GM12878 (cell line): ENCODE measurements around the gene RNU11. TPM values are rescaled to one million over a fixed set of nuclear protein-coding genes. Genes with fewer than 3 reads are reported as not detected.

Experiments used
- ATAC-seq: fragments of 200-7000 bp; cut with Tn5 transposase; 3 replicates; pipeline ENCODE4 v1.9.1; 2020; ENCODE audit warnings: mild to moderate bottlenecking, moderate library complexity
- BruUV-seq: library from RNA; stranded (reverse); fragments of 400-500 nt; replicated peaks from 2 replicates; lab custom pipeline; 2021; lab: Mats Ljungman, UMichigan
- CTCF ChIA-PET: fragments of 300-600 bp; sonication (Branson Sonifier 250); formaldehyde crosslinking; extraction: SDS; loops from one replicate; lab custom pipeline; 2021; ENCODE audit warnings: inconsistent platforms; lab: Yijun Ruan, JAX
- POLR2A ChIA-PET: fragments of 350-600 bp; formaldehyde crosslinking; extraction: SDS; loops from one replicate; lab custom pipeline; 2021; ENCODE audit warnings: inconsistent platforms; lab: Charles Lee
- RAD21 ChIA-PET: fragments of 300-600 bp; sonication (Branson Sonifier 250); formaldehyde crosslinking; loops from one replicate; lab custom pipeline; 2023; ENCODE audit warnings: antibody characterized with exemption; ENCODE audit not compliant: unreplicated experiment; lab: Charles Lee
- SMC1A ChIA-PET: fragments of 300-600 bp; sonication (Branson Sonifier 250); formaldehyde crosslinking; loops from one replicate; lab custom pipeline; 2023; ENCODE audit not compliant: unreplicated experiment, uncharacterized antibody; lab: Charles Lee
- DNase-seq: peaks from one replicate; pipeline ENCODE4 v3.0.0-alpha.2; 2011; ENCODE audit warnings: low read depth, low spot score
- FAIRE-seq: peaks from 3 replicates; lab custom pipeline; 2011; peaks lifted over from hg19 to GRCh38; lab: Jason Lieb, UNC
- H2AFZ ChIP-seq: 2 replicates; pipeline ENCODE4 v1.6.0; 2011; ENCODE audit warnings: low read depth, low read length, control low read depth; ENCODE audit not compliant: control insufficient read depth
- H3K27ac ChIP-seq: 2 replicates; pipeline ENCODE4 v1.5.1; 2011; ENCODE audit warnings: control low read depth; ENCODE audit not compliant: control insufficient read depth, insufficient read depth
- H3K27me3 ChIP-seq, 2 experiments: replicated peaks in 1 of 2; 2 replicates each; pipeline versions ENCODE4 v1.6.0 to v1.6.1; 2011; ENCODE audit warnings: low read length in 1 of 2; ENCODE audit not compliant: control insufficient read depth in 2 of 2, insufficient read depth in 2 of 2
- H3K36me3 ChIP-seq, 2 experiments: 2 replicates each; pipeline ENCODE4 v1.5.1; 2011; ENCODE audit warnings: low read length in 1 of 2; ENCODE audit not compliant: control insufficient read depth in 2 of 2, insufficient read depth in 2 of 2
- H3K4me1 ChIP-seq: 2 replicates; pipeline ENCODE4 v1.6.1; 2011; ENCODE audit warnings: mild to moderate bottlenecking, low read length, moderate library complexity, mixed read lengths; ENCODE audit not compliant: control insufficient read depth, insufficient read depth
- H3K4me2 ChIP-seq: 2 replicates; pipeline ENCODE4 v1.6.0; 2011; ENCODE audit warnings: control low read depth; ENCODE audit not compliant: control insufficient read depth, insufficient read depth
- H3K4me3 ChIP-seq: fragments of 200-600 bp; sonication (generic); 2 replicates; pipeline ENCODE4 v1.5.1; 2016
- H3K79me2 ChIP-seq: 2 replicates; pipeline ENCODE4 v1.6.0; 2011; ENCODE audit warnings: low read length; ENCODE audit not compliant: control insufficient read depth, insufficient read depth
- H3K9ac ChIP-seq: 2 replicates; pipeline ENCODE4 v1.8.0; 2011; ENCODE audit warnings: low read length, control low read depth, mixed read lengths; ENCODE audit not compliant: control insufficient read depth, insufficient read depth
- H3K9me3 ChIP-seq: replicated peaks from 3 replicates; pipeline ENCODE4 v1.5.1; 2011; ENCODE audit warnings: mild to moderate bottlenecking, low read length; ENCODE audit not compliant: control insufficient read depth, insufficient read depth
- H4K20me1 ChIP-seq: 2 replicates; pipeline ENCODE4 v1.6.0; 2011; ENCODE audit not compliant: control insufficient read depth, insufficient read depth
- ASH2L ChIP-seq: fragments of 300-600, 200-600 bp; sonication (generic); IDR thresholded peaks from 2 replicates; pipeline ENCODE4 v1.6.1; 2017; ENCODE audit warnings: low read depth, mild to moderate bottlenecking, borderline replicate concordance
- CBX3 ChIP-seq: fragments of 200-600 bp; sonication (generic); IDR thresholded peaks from 2 replicates; pipeline ENCODE4 v1.6.1; 2016; ENCODE audit warnings: low read depth, borderline replicate concordance
- CEBPZ ChIP-seq: fragments of 150-350 bp; IDR thresholded peaks from 2 replicates; pipeline ENCODE4 v1.6.1; 2016; ENCODE audit warnings: low read depth, low read length
- E4F1 ChIP-seq: fragments of 450-650 bp; IDR thresholded peaks from 2 replicates; pipeline ENCODE4 v1.6.1; 2018; ENCODE audit warnings: borderline replicate concordance, mild to moderate bottlenecking; ENCODE audit not compliant: partially characterized antibody
- EED ChIP-seq: sonication (generic); IDR thresholded peaks from 2 replicates; pipeline ENCODE4 v1.6.1; 2016; ENCODE audit warnings: antibody characterized with exemption, low read depth
- FOXK2 ChIP-seq: fragments of 450-650 bp; IDR thresholded peaks from 2 replicates; pipeline ENCODE4 v1.6.1; 2017; ENCODE audit warnings: mild to moderate bottlenecking, moderate library complexity
- FOXM1 ChIP-seq: IDR thresholded peaks from 2 replicates; pipeline ENCODE4 v1.6.1; 2012; ENCODE audit warnings: low read depth, mild to moderate bottlenecking, inconsistent platforms, low read length, moderate library complexity
- IKZF1 ChIP-seq: fragments of 450-650 bp; conservative IDR thresholded peaks from 2 replicates; pipeline ENCODE4 v1.6.1; 2017; ENCODE audit warnings: antibody characterized with exemption, mild to moderate bottlenecking
- JUNB ChIP-seq: IDR thresholded peaks from 2 replicates; pipeline ENCODE4 v1.6.1; 2016; ENCODE audit warnings: antibody characterized with exemption, mild to moderate bottlenecking
- MEF2B ChIP-seq: fragments of 450-650 bp; IDR thresholded peaks from 2 replicates; pipeline ENCODE4 v1.6.1; 2018; ENCODE audit warnings: mild to moderate bottlenecking, moderate library complexity; ENCODE audit not compliant: partially characterized antibody, poor library complexity, severe bottlenecking
- NFXL1 ChIP-seq: fragments of 450-650 bp; IDR thresholded peaks from 2 replicates; pipeline ENCODE4 v1.6.1; 2017; ENCODE audit warnings: antibody characterized with exemption, mild to moderate bottlenecking, borderline replicate concordance
- NFYB ChIP-seq: IDR thresholded peaks from 2 replicates; pipeline ENCODE4 v1.6.1; 2011; ENCODE audit warnings: low read depth, mild to moderate bottlenecking, low read length, improper control_type of control experiment, moderate library complexity; ENCODE audit not compliant: insufficient read depth
- NR2F1 ChIP-seq: fragments of 450-650 bp; conservative IDR thresholded peaks from 2 replicates; pipeline ENCODE4 v1.6.1; 2017; ENCODE audit warnings: mild to moderate bottlenecking
- PML ChIP-seq: IDR thresholded peaks from 2 replicates; pipeline ENCODE4 v1.6.1; 2012; ENCODE audit warnings: low read length, inconsistent platforms
- POU2F2 ChIP-seq: IDR thresholded peaks from 3 replicates; pipeline ENCODE4 v1.6.1; 2011; ENCODE audit warnings: low read depth, mild to moderate bottlenecking, low read length, borderline replicate concordance
- TCF7 ChIP-seq: IDR thresholded peaks from 2 replicates; pipeline ENCODE4 v1.6.1; 2014; ENCODE audit warnings: antibody characterized with exemption, borderline replicate concordance
- YBX1 ChIP-seq: fragments of 450-650 bp; IDR thresholded peaks from 2 replicates; pipeline ENCODE4 v1.6.1; 2016; ENCODE audit warnings: antibody characterized with exemption
- WGBS: methylation state at CpG from one replicate; pipeline ENCODE4 v1.1.6; 2016; ENCODE audit warnings: low lambda C conversion rate; ENCODE audit not compliant: insufficient replicate concordance, insufficient coverage; ENCODE audit errors: missing lambda C conversion rate; 5-methylcytosine and 5-hydroxymethylcytosine counted together
- in situ Hi-C: fragments of 300-500 bp; cut with MboI; formaldehyde crosslinking; loops from 9 replicates; pipeline ENCODE4 v1.14.3; 2018; ENCODE audit warnings: mixed read lengths
- intact Hi-C: fragments of 100-400 bp; cut with micrococcal nuclease; formaldehyde crosslinking; loops from one replicate; pipeline ENCODE4 v1.14.2; 2022; ENCODE audit not compliant: unreplicated experiment
- polyA plus RNA-seq, 11 experiments: library from polyadenylated mRNA; depleted of rRNA in 4 of 11; unstranded in 6 of 11; stranded (reverse) in 5 of 11; fragments of >200 nt; fragmentation: Nextera tagmentation in 4 of 11; fragmentation: Illumina TruSeq in 1 of 11; extraction: Ambion mirVana in 4 of 11; extraction: Trizol in 1 of 11; gene quantifications; 1 replicate in 1 of 11; 2 replicates in 10 of 11; pipeline versions ENCODE4 v1.2.1 to v1.2.3, GENCODE V29; 2011 to 2016; ENCODE audit warnings: inconsistent platforms in 2 of 11, missing spikeins in 2 of 11, low read depth in 1 of 11
- total RNA-seq, 4 experiments: library from RNA; depleted of rRNA in 3 of 4; stranded (reverse); fragments of >200 nt in 3 of 4; fragmentation: Illumina TruSeq in 1 of 4; extraction: Trizol in 1 of 4; gene quantifications; 2 replicates each; pipeline versions ENCODE4 v1.2.1 to v1.2.3, GENCODE V29; 2013 to 2021
- TF ChIP-seq, protein P1 (sequence below), 3 experiments: IDR thresholded peaks in 2 of 3; conservative IDR thresholded peaks in 1 of 3; 2 replicates each; pipeline ENCODE4 v1.5.1; 2011; ENCODE audit warnings: low read depth in 3 of 3, low read length in 3 of 3, mild to moderate bottlenecking in 3 of 3, control low read depth in 2 of 3, moderate library complexity in 2 of 3, inconsistent platforms in 1 of 3, mixed read lengths in 1 of 3; ENCODE audit not compliant: control insufficient read depth in 2 of 3, insufficient read depth in 1 of 3; ENCODE audit errors: extremely low read depth in 1 of 3

Gene RNU11
- total and polyA plus RNA-seq, 10 of the 15 experiments (the other 5 are each of a cell fraction or from before 2014, with no cell fraction given), result under 0.01 TPM; not detected in 9

DNA sequence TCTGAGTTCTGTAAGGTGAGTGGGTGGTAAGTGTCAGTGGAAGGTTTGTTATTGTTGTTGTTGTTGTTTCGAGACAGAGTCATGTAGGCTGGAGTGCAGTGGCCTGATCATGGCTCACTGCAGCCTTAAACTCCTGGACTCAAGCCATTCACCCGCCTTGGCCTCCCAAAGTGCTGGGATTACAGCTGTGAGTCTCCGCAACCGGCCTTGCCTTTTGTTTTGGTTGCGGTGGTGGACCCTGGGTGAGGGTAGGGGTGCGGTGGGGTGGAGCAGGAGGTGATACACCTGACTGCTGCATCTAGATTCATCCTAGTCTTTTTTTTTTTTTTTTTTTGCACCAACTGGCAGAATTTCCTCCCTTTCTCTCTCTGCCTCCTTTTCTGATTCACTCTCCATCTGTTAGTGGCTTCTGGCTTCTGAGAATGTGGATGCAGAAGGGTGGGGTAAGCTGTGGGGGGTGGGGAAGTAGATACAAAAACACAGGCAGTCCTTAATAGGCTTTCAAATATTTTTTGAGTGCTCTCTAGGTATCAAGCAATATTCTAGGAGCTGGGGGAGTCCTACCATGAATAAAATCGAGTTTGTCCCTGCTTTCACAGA, 15.6 kb downstream of the RNU11 start:
- no TSS peak for BruUV-seq
- H3K36me3 ChIP-seq, result no peaks in the 10 kb centered on the region
- ChIA-PET POLR2A (interaction anchor here (0.7 to 1.1 kb wide), 3 partner anchors 23 to 72 kb away, joined by 4 read pairs; no protein-coding TSS in a partner anchor), RAD21 (interaction anchor here (1.1 kb wide), 1 partner anchor 21 kb away, joined by 3 read pairs; the partner anchor contains the start of gene TAF12), SMC1A (no interaction called here), CTCF (no interaction called here)
- no peaks in the 10 kb centered on the region for H4K20me1 ChIP-seq
- H3K4me1 ChIP-seq, result no peaks in the 10 kb centered on the region
- no peaks in the 10 kb centered on the region for H3K27me3 ChIP-seq
- DNase-seq, result no peak
- no peak for ATAC-seq
- in situ Hi-C loops, result no loop called here
- H3K4me3 ChIP-seq, result no peak overlapping the region
- no peak for FAIRE-seq
- intact Hi-C loops, result no loop called here
- H3K9ac ChIP-seq, result no peak overlapping the region
- H3K27ac ChIP-seq, result no peak overlapping the region
- H3K79me2 ChIP-seq, result peaks cover 5% of the 10 kb centered on the region
- no peak overlapping the region for H3K4me2 ChIP-seq
- WGBS, result 55% methylated on average over 7 of the region's 7 CpGs
- no peak overlapping the region for H2AFZ ChIP-seq
- no peaks in the 10 kb centered on the region for H3K9me3 ChIP-seq
- TF ChIP-seq CBX3 (no peak), FOXM1 (no peak), YBX1 (no peak), NFXL1 (no peak), NR2F1 (no peak), ASH2L (no peak), NFYB (no peak), MEF2B (no peak), PML (no peak), E4F1 (no peak), EED (no peak), FOXK2 (no peak), TCF7 (no peak), POU2F2 (no peak), JUNB (no peak), IKZF1 (no peak), CEBPZ (no peak)
- TF ChIP-seq, protein P1, sequence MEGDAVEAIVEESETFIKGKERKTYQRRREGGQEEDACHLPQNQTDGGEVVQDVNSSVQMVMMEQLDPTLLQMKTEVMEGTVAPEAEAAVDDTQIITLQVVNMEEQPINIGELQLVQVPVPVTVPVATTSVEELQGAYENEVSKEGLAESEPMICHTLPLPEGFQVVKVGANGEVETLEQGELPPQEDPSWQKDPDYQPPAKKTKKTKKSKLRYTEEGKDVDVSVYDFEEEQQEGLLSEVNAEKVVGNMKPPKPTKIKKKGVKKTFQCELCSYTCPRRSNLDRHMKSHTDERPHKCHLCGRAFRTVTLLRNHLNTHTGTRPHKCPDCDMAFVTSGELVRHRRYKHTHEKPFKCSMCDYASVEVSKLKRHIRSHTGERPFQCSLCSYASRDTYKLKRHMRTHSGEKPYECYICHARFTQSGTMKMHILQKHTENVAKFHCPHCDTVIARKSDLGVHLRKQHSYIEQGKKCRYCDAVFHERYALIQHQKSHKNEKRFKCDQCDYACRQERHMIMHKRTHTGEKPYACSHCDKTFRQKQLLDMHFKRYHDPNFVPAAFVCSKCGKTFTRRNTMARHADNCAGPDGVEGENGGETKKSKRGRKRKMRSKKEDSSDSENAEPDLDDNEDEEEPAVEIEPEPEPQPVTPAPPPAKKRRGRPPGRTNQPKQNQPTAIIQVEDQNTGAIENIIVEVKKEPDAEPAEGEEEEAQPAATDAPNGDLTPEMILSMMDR (IDR thresholded peaks at IDR 0.05 in 2 of 3, conservative IDR thresholded peaks at IDR 0.05 in 1 of 3; ENCODE audit: control insufficient read depth in 2 of 3, extremely low read depth in 1 of 3, insufficient read depth in 1 of 3, low read depth in 3 of 3, low read length in 3 of 3), result no peak
